ENCODE results near the gene UBE2F.

GRCh38 chr2:237978058-237978712, 11.4 kb downstream of the UBE2F start:
- TF ChIP-seq POLR2AphosphoS5 (IDR thresholded peaks at IDR 0.05) (no peak), CTCF (IDR thresholded peaks at IDR 0.05) (no peak)
